HepG2 (cell line): ENCODE results near the gene AKIP1. TPM values are rescaled to one million over a fixed set of nuclear protein-coding genes. Genes with fewer than 3 reads are reported as not detected.

Source experiments
- GPN1 ChIP-seq: sonication (generic); formaldehyde crosslinking; IDR thresholded peaks from 2 replicates; pipeline ENCODE4 v1.5.1; 2020; ENCODE audit warnings: missing genetic modification reagents, borderline replicate concordance
- JDP2 ChIP-seq: sonication (generic); formaldehyde crosslinking; IDR thresholded peaks from 2 replicates; pipeline ENCODE4 v1.8.1; 2022; ENCODE audit warnings: missing genetic modification reagents, borderline replicate concordance
- MAFG ChIP-seq: sonication (generic); formaldehyde crosslinking; IDR thresholded peaks from 2 replicates; pipeline ENCODE4 v1.5.1; 2020; ENCODE audit warnings: mild to moderate bottlenecking, missing genetic modification reagents
- MEIS2 ChIP-seq: sonication (generic); formaldehyde crosslinking; IDR thresholded peaks from 2 replicates; pipeline ENCODE4 v1.9.0; 2021; ENCODE audit warnings: mild to moderate bottlenecking, missing genetic modification reagents
- NFYB ChIP-seq: sonication (generic); formaldehyde crosslinking; IDR thresholded peaks from 2 replicates; pipeline ENCODE4 v1.4.0; 2020; ENCODE audit warnings: missing genetic modification reagents
- RBFOX2 ChIP-seq: fragments of 200-400 bp; formaldehyde crosslinking; IDR thresholded peaks from 2 replicates; pipeline ENCODE4 v1.6.1; 2017; ENCODE audit warnings: low read depth, mild to moderate bottlenecking, low read length
- SALL1 ChIP-seq: sonication (generic); formaldehyde crosslinking; IDR thresholded peaks from 2 replicates; pipeline ENCODE4 v1.8.0; 2022; ENCODE audit warnings: mild to moderate bottlenecking, missing genetic modification reagents
- SOX13 ChIP-seq, 3 experiments: fragments of 450-650 bp in 1 of 3; sonication (generic) in 1 of 3; formaldehyde crosslinking in 1 of 3; IDR thresholded peaks in 2 of 3; conservative IDR thresholded peaks in 1 of 3; 2 replicates each; pipeline versions ENCODE4 v1.5.0 to v1.6.1; 2016 to 2020; ENCODE audit warnings: antibody characterized with exemption in 1 of 3, mild to moderate bottlenecking in 1 of 3, missing compliant biosample characterization in 1 of 3, missing genetic modification reagents in 1 of 3, moderate library complexity in 1 of 3
- TOE1 ChIP-seq: sonication (generic); formaldehyde crosslinking; IDR thresholded peaks from 2 replicates; pipeline ENCODE4 v1.4.0; 2020; ENCODE audit warnings: mild to moderate bottlenecking, missing genetic modification reagents
- ZFP36L1 ChIP-seq: sonication (generic); formaldehyde crosslinking; IDR thresholded peaks from 2 replicates; pipeline ENCODE4 v1.8.0; 2022; ENCODE audit warnings: mild to moderate bottlenecking, missing genetic modification reagents, moderate library complexity
- ZNF225 ChIP-seq: sonication (generic); formaldehyde crosslinking; IDR thresholded peaks from 2 replicates; pipeline ENCODE4 v1.4.0; 2020; ENCODE audit warnings: mild to moderate bottlenecking, missing genetic modification reagents
- ZNF749 ChIP-seq: sonication (generic); formaldehyde crosslinking; IDR thresholded peaks from 2 replicates; pipeline ENCODE4 v1.8.0; 2022; ENCODE audit warnings: mild to moderate bottlenecking, missing genetic modification reagents, moderate library complexity, borderline replicate concordance
- ZNF816 ChIP-seq: sonication (generic); formaldehyde crosslinking; IDR thresholded peaks from 2 replicates; pipeline ENCODE4 v1.8.0; 2022; ENCODE audit warnings: missing genetic modification reagents, mild to moderate bottlenecking, borderline replicate concordance
- polyA plus RNA-seq, 8 experiments: library from polyadenylated mRNA; depleted of rRNA in 3 of 8; stranded (reverse) in 7 of 8; unstranded in 1 of 8; fragments of >200 nt; fragmentation: Illumina TruSeq in 4 of 8; extraction: Trizol in 4 of 8; gene quantifications; 2 replicates each; pipeline versions ENCODE4 v1.2.1 to v1.2.3, GENCODE V29; 2011 to 2016; ENCODE audit warnings: low read depth in 4 of 8, missing spikeins in 1 of 8, mixed read lengths in 1 of 8; ENCODE audit not compliant: insufficient read depth in 1 of 8
- total RNA-seq, 5 experiments: library from RNA; depleted of rRNA; stranded (reverse); fragments of >200 nt; fragmentation: Illumina TruSeq; extraction: Trizol; gene quantifications; 2 replicates each; pipeline ENCODE4 v1.2.3, GENCODE V29; 2016; ENCODE audit warnings: low read depth in 1 of 5
- TF ChIP-seq, protein P1 (sequence below): sonication (generic); formaldehyde crosslinking; IDR thresholded peaks from 2 replicates; pipeline ENCODE4 v1.5.0; 2020; ENCODE audit warnings: mild to moderate bottlenecking, missing genetic modification reagents
- TF ChIP-seq, protein P2 (sequence below): sonication (generic); formaldehyde crosslinking; IDR thresholded peaks from 2 replicates; pipeline ENCODE4 v1.8.0; 2022; ENCODE audit warnings: missing genetic modification reagents, mild to moderate bottlenecking, inconsistent platforms, borderline replicate concordance
- TF ChIP-seq, protein P3 (sequence below), 2 experiments: sonication (generic) in 1 of 2; formaldehyde crosslinking in 1 of 2; IDR thresholded peaks; 2 replicates each; pipeline versions ENCODE4 v1.6.1 to v1.9.0; 2014 to 2022; ENCODE audit warnings: antibody characterized with exemption in 1 of 2, borderline replicate concordance in 1 of 2, inconsistent platforms in 1 of 2, low read depth in 1 of 2, missing genetic modification reagents in 1 of 2
- TF ChIP-seq, protein P4 (sequence below): sonication (generic); formaldehyde crosslinking; IDR thresholded peaks from 2 replicates; pipeline ENCODE4 v1.5.0; 2020; ENCODE audit warnings: missing genetic modification reagents, mild to moderate bottlenecking, borderline replicate concordance

The AKIP1 gene
- total and polyA plus RNA-seq, 2 of the 13 experiments (the other 11 are each of a cell fraction or from before 2014, with no cell fraction given): 10.0 to 20.3 TPM

DNA sequence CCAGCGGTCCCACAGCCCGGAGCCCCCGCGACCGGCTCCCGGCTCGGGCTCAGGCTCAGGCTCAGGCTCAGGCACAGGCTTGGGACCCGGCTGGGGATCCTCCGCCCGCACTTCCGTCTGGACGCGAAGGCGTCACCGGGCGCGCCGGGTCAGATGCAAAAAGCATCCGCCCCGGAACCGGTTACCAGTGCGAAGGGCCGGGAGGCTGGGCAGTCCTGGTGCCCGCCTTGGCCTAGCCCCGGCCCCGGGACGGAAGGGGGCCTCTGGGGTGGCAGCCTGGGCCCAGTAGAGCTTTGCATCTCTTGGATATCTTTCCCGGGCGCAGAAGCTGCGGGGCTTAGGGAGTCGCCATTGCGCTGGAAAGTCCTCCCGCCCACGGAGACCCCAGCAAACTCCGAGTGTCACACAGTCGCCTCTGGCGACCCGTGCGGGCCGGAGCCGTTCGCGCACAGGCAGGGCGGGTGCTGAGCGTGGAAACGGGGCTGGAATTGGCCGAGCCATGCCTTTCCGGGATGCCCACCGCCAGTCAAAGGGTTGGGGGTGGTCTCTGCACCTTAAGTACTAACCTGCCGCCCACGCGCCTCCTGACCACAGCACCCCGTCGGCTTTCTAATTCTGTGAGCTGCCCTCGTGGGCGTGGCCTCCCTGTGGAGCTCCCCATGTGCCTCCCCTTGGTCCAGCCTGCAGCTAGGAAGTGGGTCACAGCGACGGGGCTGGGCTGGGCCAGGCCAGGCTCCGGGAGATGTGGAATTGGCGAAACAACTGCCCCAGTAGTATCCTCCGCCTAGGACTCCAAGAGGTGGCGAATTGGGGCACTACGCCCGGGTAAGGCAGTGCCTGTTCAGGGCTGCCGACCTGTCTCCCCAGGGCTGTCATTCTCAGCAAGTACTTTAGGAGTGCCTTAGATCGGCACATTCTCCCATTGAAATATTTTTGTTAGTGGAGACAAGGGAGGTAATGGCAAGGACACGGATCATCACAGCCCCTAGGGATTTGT lies 53.6 kb downstream of the AKIP1 start, which contains the start of gene TMEM9B (continued):
- TF ChIP-seq, protein P1, sequence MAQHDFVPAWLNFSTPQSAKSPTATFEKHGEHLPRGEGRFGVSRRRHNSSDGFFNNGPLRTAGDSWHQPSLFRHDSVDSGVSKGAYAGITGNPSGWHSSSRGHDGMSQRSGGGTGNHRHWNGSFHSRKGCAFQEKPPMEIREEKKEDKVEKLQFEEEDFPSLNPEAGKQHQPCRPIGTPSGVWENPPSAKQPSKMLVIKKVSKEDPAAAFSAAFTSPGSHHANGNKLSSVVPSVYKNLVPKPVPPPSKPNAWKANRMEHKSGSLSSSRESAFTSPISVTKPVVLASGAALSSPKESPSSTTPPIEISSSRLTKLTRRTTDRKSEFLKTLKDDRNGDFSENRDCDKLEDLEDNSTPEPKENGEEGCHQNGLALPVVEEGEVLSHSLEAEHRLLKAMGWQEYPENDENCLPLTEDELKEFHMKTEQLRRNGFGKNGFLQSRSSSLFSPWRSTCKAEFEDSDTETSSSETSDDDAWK (CRISPR knock-in tag): no peak
- peak; percentile 66; the same call in 1 of the 2 replicates for TF ChIP-seq ZNF749 (CRISPR knock-in tag)
- TF ChIP-seq ZNF225 (CRISPR knock-in tag): peak; percentile 54
- TF ChIP-seq RBFOX2: peak; percentile 98
- peak; percentile 62 for TF ChIP-seq NFYB
- TF ChIP-seq JDP2 (CRISPR knock-in tag): no peak
- no peak for TF ChIP-seq TOE1
- no peak; the same call in 1 of the 2 replicates for TF ChIP-seq MAFG (CRISPR knock-in tag)
- TF ChIP-seq ZFP36L1 (CRISPR knock-in tag): no peak
- peak; percentile 53 for TF ChIP-seq SALL1
- no peak for TF ChIP-seq GPN1 (CRISPR knock-in tag)
- TF ChIP-seq SOX13 (IDR thresholded peaks at IDR 0.05): no peak
- TF ChIP-seq SOX13 (CRISPR knock-in tag; conservative IDR thresholded peaks at IDR 0.05 in 1 of 2, IDR thresholded peaks at IDR 0.05 in 1 of 2): peak in 1 of 2 experiments; percentile 36; a peak in 1 of 4 replicates
- peak; percentile 50; the same call in 1 of the 2 replicates for TF ChIP-seq MEIS2 (CRISPR knock-in tag)
- peak; percentile 87; the same call in 1 of the 2 replicates for TF ChIP-seq ZNF816
- TF ChIP-seq, protein P2, sequence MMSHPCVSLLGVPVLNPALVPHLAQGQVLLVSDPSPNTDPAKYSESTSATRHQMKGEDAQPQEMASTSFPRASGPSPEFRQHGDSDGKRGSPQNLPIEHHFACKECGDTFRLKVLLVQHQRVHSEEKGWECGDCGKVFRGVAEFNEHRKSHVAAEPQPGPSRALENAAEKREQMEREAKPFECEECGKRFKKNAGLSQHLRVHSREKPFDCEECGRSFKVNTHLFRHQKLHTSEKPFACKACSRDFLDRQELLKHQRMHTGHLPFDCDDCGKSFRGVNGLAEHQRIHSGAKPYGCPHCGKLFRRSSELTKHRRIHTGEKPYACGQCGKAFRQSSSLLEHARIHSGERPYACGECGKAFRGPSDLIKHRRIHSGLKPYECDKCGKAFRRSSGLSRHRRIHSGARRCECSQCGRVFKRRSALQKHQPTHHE (CRISPR knock-in tag): peak; percentile 89; the same call in 1 of the 2 replicates
- TF ChIP-seq, protein P3, sequence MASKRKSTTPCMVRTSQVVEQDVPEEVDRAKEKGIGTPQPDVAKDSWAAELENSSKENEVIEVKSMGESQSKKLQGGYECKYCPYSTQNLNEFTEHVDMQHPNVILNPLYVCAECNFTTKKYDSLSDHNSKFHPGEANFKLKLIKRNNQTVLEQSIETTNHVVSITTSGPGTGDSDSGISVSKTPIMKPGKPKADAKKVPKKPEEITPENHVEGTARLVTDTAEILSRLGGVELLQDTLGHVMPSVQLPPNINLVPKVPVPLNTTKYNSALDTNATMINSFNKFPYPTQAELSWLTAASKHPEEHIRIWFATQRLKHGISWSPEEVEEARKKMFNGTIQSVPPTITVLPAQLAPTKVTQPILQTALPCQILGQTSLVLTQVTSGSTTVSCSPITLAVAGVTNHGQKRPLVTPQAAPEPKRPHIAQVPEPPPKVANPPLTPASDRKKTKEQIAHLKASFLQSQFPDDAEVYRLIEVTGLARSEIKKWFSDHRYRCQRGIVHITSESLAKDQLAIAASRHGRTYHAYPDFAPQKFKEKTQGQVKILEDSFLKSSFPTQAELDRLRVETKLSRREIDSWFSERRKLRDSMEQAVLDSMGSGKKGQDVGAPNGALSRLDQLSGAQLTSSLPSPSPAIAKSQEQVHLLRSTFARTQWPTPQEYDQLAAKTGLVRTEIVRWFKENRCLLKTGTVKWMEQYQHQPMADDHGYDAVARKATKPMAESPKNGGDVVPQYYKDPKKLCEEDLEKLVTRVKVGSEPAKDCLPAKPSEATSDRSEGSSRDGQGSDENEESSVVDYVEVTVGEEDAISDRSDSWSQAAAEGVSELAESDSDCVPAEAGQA (IDR thresholded peaks at IDR 0.05; ENCODE audit: low read depth): 0 out of 2 replicates have a peak, but pooled peaks have one; percentile 47
- TF ChIP-seq, protein P3 (CRISPR knock-in tag; IDR thresholded peaks at IDR 0.05; ENCODE audit: borderline replicate concordance): no peak
- TF ChIP-seq, protein P4, sequence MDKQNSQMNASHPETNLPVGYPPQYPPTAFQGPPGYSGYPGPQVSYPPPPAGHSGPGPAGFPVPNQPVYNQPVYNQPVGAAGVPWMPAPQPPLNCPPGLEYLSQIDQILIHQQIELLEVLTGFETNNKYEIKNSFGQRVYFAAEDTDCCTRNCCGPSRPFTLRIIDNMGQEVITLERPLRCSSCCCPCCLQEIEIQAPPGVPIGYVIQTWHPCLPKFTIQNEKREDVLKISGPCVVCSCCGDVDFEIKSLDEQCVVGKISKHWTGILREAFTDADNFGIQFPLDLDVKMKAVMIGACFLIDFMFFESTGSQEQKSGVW (CRISPR knock-in tag): 0 out of 2 replicates have a peak, but pooled peaks have one; percentile 37
